Posterior vena cava (tissue), 2 donors: Measurements from ENCODE around the gene BSND. TPM values are rescaled to one million over a fixed set of nuclear protein-coding genes. Genes with fewer than 3 reads are reported as not detected.

ENCODE experiments used
- DNase-seq: peaks from one replicate; pipeline ENCODE4 v3.0.0-alpha.2; 2020; ENCODE audit warnings: low spot score
- intact Hi-C, 2 donors: fragments of 100-400 bp; cut with DNase I; formaldehyde crosslinking; loops; one replicate each; pipeline versions ENCODE4 v1.14.1 to v1.14.2; 2022 to 2023
- total RNA-seq, 2 donors: library from RNA; stranded (reverse); fragmentation: NEBNext Ultra II Directional; extraction: Animal tissue kit (Norgen Biotek cat#: 25700); gene quantifications; one replicate each; pipeline ENCODE4 v1.2.1, GENCODE V29; 2021
- donor health status: DM: yes; HTN: yes; CAD: no.
- donor health status: DM: yes; HTN: yes; CAD: no.

BSND gene
- total RNA-seq, 2 donors from 2014 or later: not detected

GRCh38 chr1:55040083-55040932, 41.6 kb downstream of the BSND start:
- DNase-seq: peak; percentile 80
- intact Hi-C loops: no loop called here

- DNase-seq: no peak
- intact Hi-C loops: no loop called here
Measured at GRCh38 chr1:55040933-55041494, 42.3 kb downstream of the BSND start.

GRCh38 chr1:55041613-55042012, 42.9 kb downstream of the BSND start:
- DNase-seq: no peak
- intact Hi-C loops: no loop called here

- DNase-seq: no peak
- intact Hi-C loops: no loop called here
Measured at GRCh38 chr1:55043011-55043410, 44.3 kb downstream of the BSND start.

GRCh38 chr1:55043726-55044125, 45.0 kb downstream of the BSND start:
- peak; percentile 69 for DNase-seq
- intact Hi-C loops: no loop called here

GRCh38 chr1:55044617-55045397, 46.1 kb downstream of the BSND start:
- DNase-seq: peak; percentile 60
- intact Hi-C loops: no loop called here

GRCh38 chr1:55045430-55045829, 46.7 kb downstream of the BSND start:
- intact Hi-C loops: no loop called here

GRCh38 chr1:55046871-55047270, 48.1 kb downstream of the BSND start:
- peak; percentile 38 for DNase-seq
- intact Hi-C loops: no loop called here

More at GRCh38 chr1:55045430-55045829, 46.7 kb downstream of the BSND start:
- peak; percentile 32 for DNase-seq

GRCh38 chr1:55047611-55048010, 48.9 kb downstream of the BSND start:
- peak; percentile 34 for DNase-seq
- intact Hi-C loops: no loop called here

GRCh38 chr1:55048453-55049270, 49.9 kb downstream of the BSND start:
- intact Hi-C loops: no loop called here
- peak; percentile 62 for DNase-seq

GRCh38 chr1:55049271-55049913, 50.7 kb downstream of the BSND start:
- intact Hi-C loops: no loop called here
- peak; percentile 55 for DNase-seq

- intact Hi-C loops: no loop called here
- DNase-seq: no peak
Measured at GRCh38 chr1:55049914-55050278, 51.2 kb downstream of the BSND start.

- DNase-seq: peak; percentile 73
- intact Hi-C loops: no loop called here
Measured at GRCh38 chr1:55050283-55050682, 51.5 kb downstream of the BSND start.

- intact Hi-C loops: no loop called here
- DNase-seq: peak; percentile 66
Measured at GRCh38 chr1:55051169-55051568, 52.4 kb downstream of the BSND start.

GRCh38 chr1:55051621-55052020, 52.9 kb downstream of the BSND start:
- peak; percentile 58 for DNase-seq
- intact Hi-C loops: no loop called here

GRCh38 chr1:55052221-55053142, 53.7 kb downstream of the BSND start:
- DNase-seq: peak; percentile 69
- intact Hi-C loops: no loop called here

GRCh38 chr1:55053265-55053954, 54.7 kb downstream of the BSND start:
- DNase-seq: peak; percentile 81

More at GRCh38 chr1:55053265-55053954, 54.7 kb downstream of the BSND start:
- intact Hi-C loops: no loop called here
